Stimulated activated CD4-positive, alpha-beta T cell treated with anti-CD3 and anti-CD28 coated beads, Interleukin-12 subunit alpha, Interleukin-12 subunit beta, amount 100 ng/mL, for 48 hours (primary cell): ENCODE results near the gene KCNMA1.

Experiments
- DNase-seq, 3 donors: peaks; one replicate each; pipeline ENCODE4 v3.0.0-alpha.2; 2020; ENCODE audit warnings: low read depth in 2 of 3, low spot score in 1 of 3

KCNMA1 gene

GRCh38 chr10:77071956-77072355 is 565.7 kb downstream of the KCNMA1 start:
- no peak for DNase-seq

GRCh38 chr10:77071001-77071511 is 566.6 kb downstream of the KCNMA1 start:
- no peak for DNase-seq

- DNase-seq, result no peak
These were observed 567.3 kb downstream of the KCNMA1 start for GRCh38 chr10:77070346-77070745.

GRCh38 chr10:77068969-77069368 is 568.6 kb downstream of the KCNMA1 start:
- DNase-seq, result no peak

GRCh38 chr10:77068272-77068671 is 569.3 kb downstream of the KCNMA1 start:
- DNase-seq, result no peak

- no peak for DNase-seq
These were observed 575.2 kb downstream of the KCNMA1 start for GRCh38 chr10:77062381-77062780.

GRCh38 chr10:77060913-77061312 is 576.7 kb downstream of the KCNMA1 start:
- no peak for DNase-seq

- no peak for DNase-seq
These were observed 581.0 kb downstream of the KCNMA1 start for GRCh38 chr10:77056650-77057049.

GRCh38 chr10:77052593-77052992 is 585.0 kb downstream of the KCNMA1 start:
- no peak for DNase-seq

- no peak for DNase-seq
These were observed 585.8 kb downstream of the KCNMA1 start for GRCh38 chr10:77051837-77052236.

- no peak for DNase-seq
These were observed 587.7 kb downstream of the KCNMA1 start for GRCh38 chr10:77049896-77050295.

GRCh38 chr10:77049146-77049545 is 588.5 kb downstream of the KCNMA1 start:
- no peak for DNase-seq

- DNase-seq, result no peak
These were observed 592.5 kb downstream of the KCNMA1 start for GRCh38 chr10:77045085-77045484.

GRCh38 chr10:77043420-77043763 is 594.2 kb downstream of the KCNMA1 start:
- DNase-seq, result no peak

GRCh38 chr10:77042706-77043419 is 594.7 kb downstream of the KCNMA1 start:
- DNase-seq, result no peak

- DNase-seq, result no peak
These were observed 595.9 kb downstream of the KCNMA1 start for GRCh38 chr10:77041636-77042258.

- DNase-seq, result no peak
These were observed 599.2 kb downstream of the KCNMA1 start for GRCh38 chr10:77038407-77038806.

GRCh38 chr10:77037735-77038403 is 599.7 kb downstream of the KCNMA1 start:
- DNase-seq, result no peak

GRCh38 chr10:77036993-77037734 is 600.4 kb downstream of the KCNMA1 start:
- no peak for DNase-seq

- no peak for DNase-seq
These were observed 601.3 kb downstream of the KCNMA1 start for GRCh38 chr10:77036276-77036675.

GRCh38 chr10:77034795-77035194 is 602.8 kb downstream of the KCNMA1 start:
- no peak for DNase-seq

- DNase-seq, result no peak
These were observed 603.4 kb downstream of the KCNMA1 start for GRCh38 chr10:77034240-77034639.
